ENCODE results near the gene BNC2. TPM values are rescaled to one million over a fixed set of nuclear protein-coding genes. Genes with fewer than 3 reads are reported as not detected.

BNC2 gene
- total and polyA plus RNA-seq, 7 experiments from 2014 or later = 0.05 to 1.5 (median 0.59) TPM; not detected in 3

GRCh38 chr9:16848179-16848578, 22.3 kb downstream of the BNC2 start:
- H3K4me1 ChIP-seq (ENCODE audit: control insufficient read depth in 2 of 2, insufficient read depth in 2 of 2, low read length in 2 of 2) = no peaks in the 10 kb centered on the region
- no peak overlapping the region for H3K27ac Mint-ChIP-seq
- no peak overlapping the region for H3K4me3 Mint-ChIP-seq
- H3K36me3 ChIP-seq (ENCODE audit: control insufficient read depth in 2 of 3, insufficient read depth in 3 of 3, low read length in 3 of 3) = no peaks in the 10 kb centered on the region
- H3K4me1 Mint-ChIP-seq = no peaks in the 10 kb centered on the region
- POLR2A ChIA-PET = no interaction called here
- DNase-seq (no peak), ATAC-seq (no peak)
- no peak overlapping the region for H3K4me3 ChIP-seq (ENCODE audit: low read length)
- intact Hi-C loops (cut with micrococcal nuclease) = no loop called here
- H3K27me3 Mint-ChIP-seq = no peaks in the 10 kb centered on the region
- no peaks in the 10 kb centered on the region for H3K36me3 Mint-ChIP-seq
- CTCF ChIA-PET = no interaction called here
- peaks cover 0 to 5% (median 0%) of the 10 kb centered on the region in 11 donors for H3K9me3 Mint-ChIP-seq
- no peaks in the 10 kb centered on the region for H3K9me3 ChIP-seq (ENCODE audit: control insufficient read depth in 2 of 3, low read length in 3 of 3)
- H3K27ac ChIP-seq (ENCODE audit: low read depth, low read length) = no peak overlapping the region
- no peaks in the 10 kb centered on the region for H3K27me3 ChIP-seq (ENCODE audit: control insufficient read depth in 2 of 2, insufficient read depth in 2 of 2, low read length in 2 of 2)

- H3K36me3 Mint-ChIP-seq = no peaks in the 10 kb centered on the region
- H3K9me3 ChIP-seq (ENCODE audit: control insufficient read depth in 2 of 3, low read length in 3 of 3) = no peaks in the 10 kb centered on the region
- H3K4me1 ChIP-seq (ENCODE audit: control insufficient read depth in 2 of 2, insufficient read depth in 2 of 2, low read length in 2 of 2) = no peaks in the 10 kb centered on the region
- no peak overlapping the region for H3K4me3 Mint-ChIP-seq
- no peak overlapping the region for H3K4me3 ChIP-seq (ENCODE audit: low read length)
- intact Hi-C loops (cut with micrococcal nuclease) = no loop called here
- H3K4me1 Mint-ChIP-seq = no peaks in the 10 kb centered on the region
- ATAC-seq = no peak
- DNase-seq = no peak
- ChIA-PET POLR2A (no interaction called here), CTCF (no interaction called here)
- H3K27me3 ChIP-seq (ENCODE audit: control insufficient read depth in 2 of 2, insufficient read depth in 2 of 2, low read length in 2 of 2) = no peaks in the 10 kb centered on the region
- H3K27ac Mint-ChIP-seq = no peak overlapping the region
- no peak overlapping the region for H3K27ac ChIP-seq (ENCODE audit: low read depth, low read length)
- H3K27me3 Mint-ChIP-seq = no peaks in the 10 kb centered on the region
- H3K9me3 Mint-ChIP-seq = peaks cover 0 to 5% (median 0%) of the 10 kb centered on the region in 11 donors
- H3K36me3 ChIP-seq (ENCODE audit: control insufficient read depth in 2 of 3, insufficient read depth in 3 of 3, low read length in 3 of 3) = no peaks in the 10 kb centered on the region
Measured at GRCh38 chr9:16846986-16847385, 23.5 kb downstream of the BNC2 start.

- Histone ChIP-seq H3K4me3 (ENCODE audit: low read length) (no peak overlapping the region), H3K36me3 (ENCODE audit: control insufficient read depth in 2 of 3, insufficient read depth in 3 of 3, low read length in 3 of 3) (no peaks in the 10 kb centered on the region), H3K27ac (ENCODE audit: low read depth, low read length) (no peak overlapping the region), H3K4me1 (ENCODE audit: control insufficient read depth in 2 of 2, insufficient read depth in 2 of 2, low read length in 2 of 2) (no peaks in the 10 kb centered on the region), H3K9me3 (ENCODE audit: control insufficient read depth in 2 of 3, low read length in 3 of 3) (no peaks in the 10 kb centered on the region), H3K27me3 (ENCODE audit: control insufficient read depth in 2 of 2, insufficient read depth in 2 of 2, low read length in 2 of 2) (no peaks in the 10 kb centered on the region)
- DNase-seq (no peak), ATAC-seq (no peak)
- CTCF ChIA-PET = no interaction called here
- POLR2A ChIA-PET = no interaction called here
- Mint-ChIP-seq H3K9me3 (peaks cover 0 to 5% (median 0%) of the 10 kb centered on the region in 11 donors), H3K36me3 (no peaks in the 10 kb centered on the region), H3K27me3 (no peaks in the 10 kb centered on the region), H3K4me1 (no peaks in the 10 kb centered on the region), H3K27ac (no peak overlapping the region), H3K4me3 (no peak overlapping the region)
- intact Hi-C loops (cut with micrococcal nuclease) = no loop called here
Measured at GRCh38 chr9:16846367-16846766, 24.1 kb downstream of the BNC2 start.

- intact Hi-C loops (cut with micrococcal nuclease) = no loop called here
- Histone ChIP-seq H3K9me3 (ENCODE audit: control insufficient read depth in 2 of 3, low read length in 3 of 3) (no peaks in the 10 kb centered on the region), H3K4me1 (ENCODE audit: control insufficient read depth in 2 of 2, insufficient read depth in 2 of 2, low read length in 2 of 2) (no peaks in the 10 kb centered on the region), H3K27ac (ENCODE audit: low read depth, low read length) (no peak overlapping the region), H3K36me3 (ENCODE audit: control insufficient read depth in 2 of 3, insufficient read depth in 3 of 3, low read length in 3 of 3) (no peaks in the 10 kb centered on the region), H3K27me3 (ENCODE audit: control insufficient read depth in 2 of 2, insufficient read depth in 2 of 2, low read length in 2 of 2) (no peaks in the 10 kb centered on the region), H3K4me3 (ENCODE audit: low read length) (no peak overlapping the region)
- ChIA-PET CTCF (no interaction called here), POLR2A (no interaction called here)
- Mint-ChIP-seq H3K4me3 (no peak overlapping the region), H3K4me1 (no peaks in the 10 kb centered on the region), H3K27me3 (no peaks in the 10 kb centered on the region), H3K27ac (no peak overlapping the region), H3K9me3 (peaks cover 0 to 9% (median 4%) of the 10 kb centered on the region in 11 donors), H3K36me3 (no peaks in the 10 kb centered on the region)
- ATAC-seq (no peak), DNase-seq (no peak)
Measured at GRCh38 chr9:16834817-16835216, 35.7 kb downstream of the BNC2 start.

- Histone ChIP-seq H3K4me3 (ENCODE audit: low read length) (no peak overlapping the region), H3K27ac (ENCODE audit: low read depth, low read length) (no peak overlapping the region), H3K36me3 (ENCODE audit: control insufficient read depth in 2 of 3, insufficient read depth in 3 of 3, low read length in 3 of 3) (no peaks in the 10 kb centered on the region), H3K4me1 (ENCODE audit: control insufficient read depth in 2 of 2, insufficient read depth in 2 of 2, low read length in 2 of 2) (no peaks in the 10 kb centered on the region), H3K9me3 (ENCODE audit: control insufficient read depth in 2 of 3, low read length in 3 of 3) (no peaks in the 10 kb centered on the region), H3K27me3 (ENCODE audit: control insufficient read depth in 2 of 2, insufficient read depth in 2 of 2, low read length in 2 of 2) (no peaks in the 10 kb centered on the region)
- Mint-ChIP-seq H3K27me3 (peaks cover 0 to 13% (median 4%) of the 10 kb centered on the region in 5 donors), H3K4me3 (no peak overlapping the region), H3K4me1 (peaks cover 0 to 2% (median 0%) of the 10 kb centered on the region in 7 donors), H3K9me3 (peaks cover 0 to 17% (median 4%) of the 10 kb centered on the region in 11 donors), H3K27ac (no peak overlapping the region), H3K36me3 (no peaks in the 10 kb centered on the region)
- ChIA-PET CTCF (no interaction called here), POLR2A (no interaction called here)
- ATAC-seq = no peak
- no peak for DNase-seq
- intact Hi-C loops (cut with micrococcal nuclease) = no loop called here
Measured at GRCh38 chr9:16833296-16833835, 37.1 kb downstream of the BNC2 start.

- Histone ChIP-seq H3K27ac (ENCODE audit: low read depth, low read length) (no peak overlapping the region), H3K27me3 (ENCODE audit: control insufficient read depth in 2 of 2, insufficient read depth in 2 of 2, low read length in 2 of 2) (no peaks in the 10 kb centered on the region), H3K9me3 (ENCODE audit: control insufficient read depth in 2 of 3, low read length in 3 of 3) (no peaks in the 10 kb centered on the region), H3K4me1 (ENCODE audit: control insufficient read depth in 2 of 2, insufficient read depth in 2 of 2, low read length in 2 of 2) (no peaks in the 10 kb centered on the region), H3K4me3 (ENCODE audit: low read length) (no peak overlapping the region), H3K36me3 (ENCODE audit: control insufficient read depth in 2 of 3, insufficient read depth in 3 of 3, low read length in 3 of 3) (no peaks in the 10 kb centered on the region)
- DNase-seq (no peak), ATAC-seq (no peak)
- POLR2A ChIA-PET = no interaction called here
- Mint-ChIP-seq H3K4me3 (no peak overlapping the region), H3K27me3 (peaks cover 6 to 22% (median 10%) of the 10 kb centered on the region in 5 donors), H3K27ac (no peak overlapping the region), H3K9me3 (peaks cover 0 to 18% (median 4%) of the 10 kb centered on the region in 11 donors), H3K36me3 (no peaks in the 10 kb centered on the region), H3K4me1 (peaks cover 0 to 2% (median 0%) of the 10 kb centered on the region in 7 donors)
- intact Hi-C loops (cut with micrococcal nuclease) = no loop called here
- CTCF ChIA-PET = no interaction called here
Measured at GRCh38 chr9:16832101-16832500, 38.4 kb downstream of the BNC2 start.

GRCh38 chr9:16830806-16831205, 39.7 kb downstream of the BNC2 start:
- intact Hi-C loops (cut with micrococcal nuclease) = no loop called here
- no peak overlapping the region for H3K27ac Mint-ChIP-seq

More at GRCh38 chr9:16830806-16831205, 39.7 kb downstream of the BNC2 start:
- DNase-seq (no peak), ATAC-seq (no peak)
- peaks cover 0 to 2% (median 0%) of the 10 kb centered on the region in 7 donors for H3K4me1 Mint-ChIP-seq
- H3K36me3 Mint-ChIP-seq = no peaks in the 10 kb centered on the region
- H3K27me3 Mint-ChIP-seq = peaks cover 6 to 23% (median 12%) of the 10 kb centered on the region in 5 donors
- no peak overlapping the region for H3K4me3 Mint-ChIP-seq
- CTCF ChIA-PET = no interaction called here
- Histone ChIP-seq H3K9me3 (ENCODE audit: control insufficient read depth in 2 of 3, low read length in 3 of 3) (no peaks in the 10 kb centered on the region), H3K4me1 (ENCODE audit: control insufficient read depth in 2 of 2, insufficient read depth in 2 of 2, low read length in 2 of 2) (no peaks in the 10 kb centered on the region), H3K27me3 (ENCODE audit: control insufficient read depth in 2 of 2, insufficient read depth in 2 of 2, low read length in 2 of 2) (no peaks in the 10 kb centered on the region), H3K4me3 (ENCODE audit: low read length) (no peak overlapping the region), H3K36me3 (ENCODE audit: control insufficient read depth in 2 of 3, insufficient read depth in 3 of 3, low read length in 3 of 3) (no peaks in the 10 kb centered on the region), H3K27ac (ENCODE audit: low read depth, low read length) (no peak overlapping the region)
- POLR2A ChIA-PET = no interaction called here
- peaks cover 0 to 18% (median 4%) of the 10 kb centered on the region in 11 donors for H3K9me3 Mint-ChIP-seq

All from naive thymus-derived CD4-positive, alpha-beta T cell (primary cell).